ENCODE measurements around the gene CDH13.

GRCh38 chr16:82628711-82629110 is 1.9 kb downstream of the CDH13 start:
- TF ChIP-seq, protein P1, sequence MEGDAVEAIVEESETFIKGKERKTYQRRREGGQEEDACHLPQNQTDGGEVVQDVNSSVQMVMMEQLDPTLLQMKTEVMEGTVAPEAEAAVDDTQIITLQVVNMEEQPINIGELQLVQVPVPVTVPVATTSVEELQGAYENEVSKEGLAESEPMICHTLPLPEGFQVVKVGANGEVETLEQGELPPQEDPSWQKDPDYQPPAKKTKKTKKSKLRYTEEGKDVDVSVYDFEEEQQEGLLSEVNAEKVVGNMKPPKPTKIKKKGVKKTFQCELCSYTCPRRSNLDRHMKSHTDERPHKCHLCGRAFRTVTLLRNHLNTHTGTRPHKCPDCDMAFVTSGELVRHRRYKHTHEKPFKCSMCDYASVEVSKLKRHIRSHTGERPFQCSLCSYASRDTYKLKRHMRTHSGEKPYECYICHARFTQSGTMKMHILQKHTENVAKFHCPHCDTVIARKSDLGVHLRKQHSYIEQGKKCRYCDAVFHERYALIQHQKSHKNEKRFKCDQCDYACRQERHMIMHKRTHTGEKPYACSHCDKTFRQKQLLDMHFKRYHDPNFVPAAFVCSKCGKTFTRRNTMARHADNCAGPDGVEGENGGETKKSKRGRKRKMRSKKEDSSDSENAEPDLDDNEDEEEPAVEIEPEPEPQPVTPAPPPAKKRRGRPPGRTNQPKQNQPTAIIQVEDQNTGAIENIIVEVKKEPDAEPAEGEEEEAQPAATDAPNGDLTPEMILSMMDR (tag by site-specific recombination; IDR thresholded peaks at IDR 0.05), result no peak
- no peak for TF ChIP-seq ZNF555 (tag by site-specific recombination; conservative IDR thresholded peaks at IDR 0.05)

Measured in HEK293 (cell line).